ENCODE measurements around the gene NMT1.

DNA sequence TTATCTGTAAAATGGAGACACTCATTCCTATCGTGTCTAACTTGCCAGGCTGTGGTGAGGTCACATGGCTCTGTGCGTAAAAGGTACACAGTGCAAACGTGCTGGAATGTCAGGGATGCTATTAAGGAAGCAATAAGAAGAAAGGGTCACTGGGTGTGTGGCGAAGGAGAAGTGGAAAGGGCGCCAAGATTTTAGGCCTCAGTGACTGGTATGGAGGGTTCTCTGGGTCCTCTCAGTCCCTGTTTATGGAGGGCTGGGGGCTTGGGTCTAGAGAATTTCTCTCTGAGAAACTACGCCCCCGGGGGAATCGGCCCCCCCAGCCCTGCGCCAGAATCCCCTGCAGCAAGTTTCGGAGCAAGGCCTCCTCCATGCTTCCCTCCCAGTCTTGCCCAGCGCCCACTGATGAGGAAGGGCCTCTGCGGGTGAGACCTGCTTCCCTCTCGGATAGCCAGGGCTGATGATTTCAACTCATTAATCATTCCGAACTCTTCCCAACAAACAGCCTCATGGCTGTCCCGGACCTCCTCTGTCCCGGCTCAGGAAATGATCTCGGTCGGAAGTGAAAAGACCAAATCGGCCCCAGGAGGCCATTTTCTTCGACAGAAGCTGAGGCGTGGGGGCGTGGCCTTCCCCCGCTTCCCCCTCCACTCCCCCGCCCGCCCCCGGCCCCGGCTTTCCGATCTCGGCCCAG, 85.9 kb downstream of the NMT1 start:
- TF ChIP-seq POLR2AphosphoS5 (IDR thresholded peaks at IDR 0.05; ENCODE audit: low read depth, low read length): 0 out of 2 replicates have a peak, but pooled peaks have one; percentile 47
- peak; percentile 84 for TF ChIP-seq POLR2A (IDR thresholded peaks at IDR 0.05; ENCODE audit: low read depth, low read length)
